Vagina (tissue), 2 donors: ENCODE data around the gene CPT1C.

Source experiments
- CTCF ChIP-seq, 3 experiments: fragments of 450-650 bp in 2 of 3; fragments of 200-600 bp in 1 of 3; sonication (generic) in 1 of 3; IDR thresholded peaks; one replicate each; pipeline ENCODE4 v1.5.1; 2017 to 2019; ENCODE audit warnings: antibody characterized with exemption in 3 of 3, mild to moderate bottlenecking in 2 of 3, moderate library complexity in 2 of 3
- POLR2A ChIP-seq, 2 donors: fragments of 450-650 bp; IDR thresholded peaks; one replicate each; pipeline ENCODE4 v1.6.1; 2017; ENCODE audit warnings: antibody characterized with exemption in 2 of 2, mild to moderate bottlenecking in 2 of 2, moderate library complexity in 2 of 2
- POLR2AphosphoS5 ChIP-seq, 2 donors: sonication (generic); formaldehyde crosslinking; IDR thresholded peaks; one replicate each; pipeline ENCODE4 v1.9.0; 2017; ENCODE audit warnings: antibody characterized with exemption in 2 of 2, mild to moderate bottlenecking in 2 of 2, low read depth in 1 of 2; ENCODE audit not compliant: insufficient read depth in 1 of 2

- TF ChIP-seq CTCF (IDR thresholded peaks at IDR 0.05) (no peak), POLR2AphosphoS5 (IDR thresholded peaks at IDR 0.05; ENCODE audit: insufficient read depth in 1 of 2, low read depth in 1 of 2) (no peak), POLR2A (IDR thresholded peaks at IDR 0.05) (no peak)
These were observed 44.3 kb upstream of the CPT1C start for GRCh38 chr19:49646586-49646985.
